OCI-LY7 (cell line): ENCODE data around the gene BLNK.

ENCODE experiments used
- CTCF ChIP-seq: fragments of 200-600 bp; sonication (generic); conservative IDR thresholded peaks from 2 replicates; pipeline ENCODE4 v1.5.1; 2014; ENCODE audit warnings: mild to moderate bottlenecking, antibody characterized with exemption, low read length, moderate library complexity, mixed read lengths
- EZH2phosphoT487 ChIP-seq: fragments of 200-600 bp; sonication (generic); IDR thresholded peaks from 2 replicates; pipeline ENCODE4 v1.6.1; 2018; ENCODE audit warnings: low read depth, borderline replicate concordance, mild to moderate bottlenecking, mixed run types, antibody characterized with exemption, low read length, moderate library complexity, mixed read lengths

DNA sequence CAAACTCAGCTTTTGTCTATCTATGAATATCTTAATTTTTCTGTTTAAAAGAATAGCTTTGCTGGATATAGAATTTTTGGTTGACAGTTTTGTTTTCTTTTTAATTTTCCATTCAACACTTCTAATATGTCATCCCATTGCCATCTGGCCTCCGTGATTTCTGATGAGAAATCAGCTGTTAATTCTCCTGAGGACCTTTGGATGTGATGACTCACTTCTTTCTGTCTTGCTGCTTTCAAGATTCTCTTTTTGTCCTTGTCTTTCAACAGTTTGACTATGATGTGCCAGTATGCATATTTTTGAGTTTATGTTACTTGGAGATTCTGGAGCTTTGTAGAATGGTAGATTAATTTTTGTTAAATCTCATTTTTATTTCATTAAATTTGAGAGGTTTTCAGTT, 102.8 kb downstream of the BLNK start:
- TF ChIP-seq CTCF: no peak
- TF ChIP-seq EZH2phosphoT487: no peak
